Peyer's patch (tissue), 4 donors: ENCODE data around the gene TULP1. TPM values are rescaled to one million over a fixed set of nuclear protein-coding genes. Genes with fewer than 3 reads are reported as not detected.

ENCODE experiments used
- DNase-seq, 3 donors: peaks; one replicate each; pipeline ENCODE4 v3.0.0-alpha.2; 2017 to 2019
- H3K27ac ChIP-seq, 4 donors: fragments of 200-600 bp; sonication (generic); one replicate each; pipeline ENCODE4 v1.5.1; 2016 to 2019
- H3K27me3 ChIP-seq, 2 donors: fragments of 200-600 bp; sonication (generic); one replicate each; pipeline ENCODE4 v1.5.1; 2019
- H3K36me3 ChIP-seq, 3 donors: fragments of 200-600 bp; sonication (generic); one replicate each; pipeline ENCODE4 v1.5.1; 2016 to 2019
- H3K4me1 ChIP-seq, 4 donors: fragments of 200-600 bp; sonication (generic); one replicate each; pipeline ENCODE4 v1.5.1; 2016 to 2019
- H3K4me3 ChIP-seq, 4 donors: fragments of 200-600 bp; sonication (generic); 1 replicate in 3 of 4; 2 replicates in 1 of 4; pipeline ENCODE4 v1.5.1; 2016 to 2019; ENCODE audit warnings: mild to moderate bottlenecking in 1 of 4
- H3K9me3 ChIP-seq, 4 donors: fragments of 200-600 bp; sonication (generic); one replicate each; pipeline ENCODE4 v1.5.1; 2016 to 2019; ENCODE audit warnings: mild to moderate bottlenecking in 1 of 4
- CTCF ChIP-seq, 6 experiments: fragments of 450-650 bp in 4 of 6; fragments of 200-600 bp in 2 of 6; sonication (generic) in 1 of 6; IDR thresholded peaks; one replicate each; pipeline ENCODE4 v1.5.1; 2017 to 2019; ENCODE audit warnings: antibody characterized with exemption in 6 of 6, mild to moderate bottlenecking in 3 of 6, moderate library complexity in 1 of 6
- POLR2A ChIP-seq, 2 donors: fragments of 450-650 bp; IDR thresholded peaks; one replicate each; pipeline ENCODE4 v1.5.1; 2017; ENCODE audit warnings: antibody characterized with exemption in 2 of 2, mild to moderate bottlenecking in 2 of 2, moderate library complexity in 2 of 2
- total RNA-seq, 4 donors: library from RNA; depleted of rRNA; stranded (reverse); fragments of >200 nt; gene quantifications; one replicate each; pipeline ENCODE4 v1.1.0, GENCODE V29; 2016

The TULP1 gene
- total RNA-seq, 4 donors from 2014 or later, result not detected

DNA sequence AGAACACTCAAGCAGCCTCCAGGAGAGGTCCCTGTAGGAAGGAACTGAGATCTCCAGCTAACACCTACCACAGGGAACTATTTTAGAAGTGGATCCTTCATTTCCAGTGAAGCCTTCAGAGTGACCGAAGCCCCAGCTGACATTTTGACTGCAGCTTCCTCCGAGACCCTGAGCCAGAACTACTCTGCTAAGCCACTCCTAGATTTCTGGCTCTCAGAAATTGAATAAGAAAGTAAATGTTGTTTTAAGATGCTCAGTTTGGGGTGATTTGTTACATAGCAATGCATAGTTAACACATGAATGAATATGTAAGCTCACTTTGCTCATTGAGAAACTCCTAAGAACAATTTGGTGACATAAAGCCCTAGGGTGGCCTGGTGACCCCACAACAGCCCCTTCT, 5.5 kb downstream of the TULP1 start:
- peaks cover 0 to 4% of the 10 kb centered on the region in 2 donors for H3K27me3 ChIP-seq
- H3K27ac ChIP-seq, result no peak overlapping the region
- H3K36me3 ChIP-seq, result no peaks in the 10 kb centered on the region
- no peak for DNase-seq
- H3K4me1 ChIP-seq, result no peaks in the 10 kb centered on the region
- H3K9me3 ChIP-seq, result no peaks in the 10 kb centered on the region
- H3K4me3 ChIP-seq, result no peak overlapping the region
- TF ChIP-seq CTCF (IDR thresholded peaks at IDR 0.05) (no peak), POLR2A (IDR thresholded peaks at IDR 0.05) (no peak)

DNA sequence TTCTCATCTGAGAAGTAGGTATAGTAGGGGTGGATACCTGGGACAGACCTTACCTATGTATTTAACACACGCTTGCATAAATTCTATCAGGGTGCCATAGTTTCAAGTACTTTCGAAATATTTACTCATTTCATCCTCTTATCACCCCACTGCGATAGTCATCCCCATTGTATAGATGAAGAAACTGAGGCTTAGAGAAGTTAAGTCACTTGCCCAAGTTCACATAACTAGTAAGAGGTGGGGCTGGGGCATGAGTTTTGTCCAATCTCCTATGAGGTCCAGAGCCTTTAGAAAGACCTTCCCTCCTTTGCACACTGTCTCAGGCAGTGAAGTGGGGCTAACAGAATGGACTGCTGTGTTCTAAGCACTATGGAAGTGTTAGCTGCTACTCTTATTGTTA, 6.2 kb downstream of the TULP1 start:
- H3K27ac ChIP-seq, result no peak overlapping the region
- no peak for DNase-seq
- H3K36me3 ChIP-seq, result no peaks in the 10 kb centered on the region
- no peaks in the 10 kb centered on the region for H3K27me3 ChIP-seq
- H3K9me3 ChIP-seq, result no peaks in the 10 kb centered on the region
- H3K4me3 ChIP-seq, result no peak overlapping the region
- no peak for TF ChIP-seq CTCF (IDR thresholded peaks at IDR 0.05)
- no peak for TF ChIP-seq POLR2A (IDR thresholded peaks at IDR 0.05)
- no peaks in the 10 kb centered on the region for H3K4me1 ChIP-seq

GRCh38 chr6:35505999-35506412, 6.7 kb downstream of the TULP1 start:
- H3K36me3 ChIP-seq, result no peaks in the 10 kb centered on the region
- H3K27me3 ChIP-seq, result no peaks in the 10 kb centered on the region
- DNase-seq, result no peak
- no peaks in the 10 kb centered on the region for H3K4me1 ChIP-seq
- TF ChIP-seq POLR2A (IDR thresholded peaks at IDR 0.05) (no peak), CTCF (IDR thresholded peaks at IDR 0.05) (no peak)
- no peaks in the 10 kb centered on the region for H3K9me3 ChIP-seq
- H3K4me3 ChIP-seq, result no peak overlapping the region
- no peak overlapping the region for H3K27ac ChIP-seq

GRCh38 chr6:35503534-35503933, 9.2 kb downstream of the TULP1 start:
- H3K4me3 ChIP-seq, result no peak overlapping the region
- no peaks in the 10 kb centered on the region for H3K9me3 ChIP-seq
- no peak for DNase-seq
- peaks cover 0 to under 1% (median 0%) of the 10 kb centered on the region in 4 donors for H3K4me1 ChIP-seq
- no peaks in the 10 kb centered on the region for H3K27me3 ChIP-seq
- H3K27ac ChIP-seq, result no peak overlapping the region
- TF ChIP-seq POLR2A (IDR thresholded peaks at IDR 0.05) (no peak), CTCF (IDR thresholded peaks at IDR 0.05) (no peak)
- H3K36me3 ChIP-seq, result no peaks in the 10 kb centered on the region

- H3K27me3 ChIP-seq, result no peaks in the 10 kb centered on the region
- no peaks in the 10 kb centered on the region for H3K9me3 ChIP-seq
- H3K4me3 ChIP-seq, result no peak overlapping the region
- no peak for TF ChIP-seq CTCF (IDR thresholded peaks at IDR 0.05)
- TF ChIP-seq POLR2A (IDR thresholded peaks at IDR 0.05), result no peak
- H3K36me3 ChIP-seq, result no peaks in the 10 kb centered on the region
- no peak for DNase-seq
- no peak overlapping the region for H3K27ac ChIP-seq
- H3K4me1 ChIP-seq, result peaks cover 0 to 11% (median 3%) of the 10 kb centered on the region in 4 donors
Measured at GRCh38 chr6:35501784-35502183, 10.9 kb downstream of the TULP1 start.

DNA sequence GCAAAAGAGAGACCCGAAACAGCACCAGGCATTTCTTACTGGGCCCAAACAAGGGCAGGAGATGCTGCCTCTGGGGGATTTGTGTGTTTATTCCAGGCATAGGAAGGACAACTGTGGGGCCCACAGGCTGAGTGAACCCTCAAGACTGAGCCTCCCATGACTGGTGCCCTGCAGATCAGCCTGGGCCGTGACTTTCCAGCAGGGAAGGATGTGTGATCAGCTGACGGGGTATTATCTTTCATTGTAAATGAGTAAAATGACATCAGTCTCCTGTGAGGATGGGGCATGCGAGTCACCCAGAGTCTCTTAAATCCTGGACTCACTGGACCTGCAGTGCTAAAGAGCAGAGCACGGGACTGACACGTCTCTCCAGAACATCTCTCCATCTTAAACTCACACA, 11.9 kb downstream of the TULP1 start:
- Histone ChIP-seq H3K27me3 (no peaks in the 10 kb centered on the region), H3K9me3 (no peaks in the 10 kb centered on the region), H3K4me3 (no peak overlapping the region), H3K4me1 (peaks cover 0 to 12% (median 6%) of the 10 kb centered on the region in 4 donors), H3K27ac (no peak overlapping the region), H3K36me3 (no peaks in the 10 kb centered on the region)
- no peak for DNase-seq
- TF ChIP-seq POLR2A (IDR thresholded peaks at IDR 0.05) (no peak), CTCF (IDR thresholded peaks at IDR 0.05) (no peak)
